ENCODE data around the gene OPRM1.
A peak's percentile ranks its signal among the peaks of the same experiment; 100 is the strongest.

The OPRM1 gene

GRCh38 chr6:154086510-154086909 lies 47.5 kb downstream of the OPRM1 start:
- no peak for DNase-seq

- DNase-seq: no peak
Measured at GRCh38 chr6:154092326-154092962, 53.4 kb downstream of the OPRM1 start.

- DNase-seq: no peak
Measured at GRCh38 chr6:154093231-154094044, 54.4 kb downstream of the OPRM1 start.

- DNase-seq: no peak
Measured at GRCh38 chr6:154095571-154095970, 56.5 kb downstream of the OPRM1 start.

- no peak for DNase-seq
Measured at GRCh38 chr6:154096316-154096715, 57.3 kb downstream of the OPRM1 start.

GRCh38 chr6:154096834-154097233 lies 57.8 kb downstream of the OPRM1 start:
- no peak for DNase-seq

- no peak for DNase-seq
Measured at GRCh38 chr6:154099211-154099610, 60.2 kb downstream of the OPRM1 start.

- no peak for DNase-seq
Measured at GRCh38 chr6:154106251-154106650, 67.2 kb downstream of the OPRM1 start.

- no peak for DNase-seq
Measured at GRCh38 chr6:154111025-154111424, 72.0 kb downstream of the OPRM1 start.

GRCh38 chr6:154112181-154112809 lies 73.3 kb downstream of the OPRM1 start:
- DNase-seq: no peak

- DNase-seq: no peak
Measured at GRCh38 chr6:154113392-154113791, 74.4 kb downstream of the OPRM1 start.

- DNase-seq: no peak
Measured at GRCh38 chr6:154117485-154117884, 78.4 kb downstream of the OPRM1 start.

- no peak for DNase-seq
Measured at GRCh38 chr6:154122195-154122925, 83.3 kb downstream of the OPRM1 start.

GRCh38 chr6:154123155-154123956 lies 84.3 kb downstream of the OPRM1 start:
- no peak for DNase-seq

- no peak for DNase-seq
Measured at GRCh38 chr6:154125421-154125820, 86.4 kb downstream of the OPRM1 start.

- no peak for DNase-seq
Measured at GRCh38 chr6:154127657-154128056, 88.6 kb downstream of the OPRM1 start.

GRCh38 chr6:154134471-154135147 lies 95.6 kb downstream of the OPRM1 start:
- DNase-seq: no peak

- no peak for DNase-seq
Measured at GRCh38 chr6:154138793-154139192, 99.8 kb downstream of the OPRM1 start.

- peak in 1 of 2 experiments; percentile 15 for DNase-seq
Measured at GRCh38 chr6:154139892-154140291, 100.9 kb downstream of the OPRM1 start.

GRCh38 chr6:154140743-154141142 lies 101.7 kb downstream of the OPRM1 start:
- DNase-seq: no peak

- no peak for DNase-seq
Measured at GRCh38 chr6:154143753-154144152, 104.7 kb downstream of the OPRM1 start.

Data from Kasumi-1 (cell line).